ENCODE results near the gene PDE8A. TPM values are rescaled to one million over a fixed set of nuclear protein-coding genes. Genes with fewer than 3 reads are reported as not detected.

Gene PDE8A
- total and polyA plus RNA-seq, 2 of the 4 experiments (the other 2 are of a cell fraction): 32.4 to 35.9 TPM

- no peak overlapping the region for H2AK9ac ChIP-seq (replicated peaks; ENCODE audit: low read depth, low read length, poor library complexity)
- ATAC-seq (ENCODE audit: low read depth): no peak
Measured at GRCh38 chr15:84990507-84990906, 8.9 kb downstream of the PDE8A start.

More at GRCh38 chr15:84990507-84990906, 8.9 kb downstream of the PDE8A start:
- H3K56ac ChIP-seq (ENCODE audit: extremely low read depth, insufficient read depth, low read length): no peak overlapping the region
- no peak overlapping the region for H3K27ac ChIP-seq (ENCODE audit: insufficient read depth, low read length)
- H2BK15ac ChIP-seq (ENCODE audit: low read depth, low read length): no peak overlapping the region
- intact Hi-C loops (cut with micrococcal nuclease): loop anchor here (5.0 kb wide), 1 partner anchor 37 kb away; no protein-coding TSS in a partner anchor
- DNase-seq: no peak
- H2AFZ ChIP-seq (replicated peaks; ENCODE audit: low read length, poor library complexity): no peak overlapping the region
- dilution Hi-C loops (cut with HindIII; ENCODE audit: low sequenced_read_pairs, unreplicated experiment): no loop called here
- no peak overlapping the region for H3K4ac ChIP-seq (ENCODE audit: low read depth, low read length)
- H3K27me3 ChIP-seq (ENCODE audit: control insufficient read depth, insufficient read depth, low read length): no peaks in the 10 kb centered on the region
- no peak overlapping the region for H4K91ac ChIP-seq (ENCODE audit: insufficient read depth, low read depth, low read length)
- H2BK20ac ChIP-seq (ENCODE audit: low read depth, low read length): no peak overlapping the region
- no peak overlapping the region for H3K18ac ChIP-seq (ENCODE audit: low read depth, low read length)
- H3K9ac ChIP-seq (ENCODE audit: low read depth, low read length): no peak overlapping the region
- WGBS, 2 experiments (ENCODE audit: extremely low coverage in 2 of 2, insufficient read length in 1 of 2): no CpG with 5 or more reads among the region's 1 CpG
- H3K14ac ChIP-seq (replicated peaks; ENCODE audit: low read depth, low read length): no peak overlapping the region
- no peak overlapping the region for H4K8ac ChIP-seq (ENCODE audit: low read depth in 2 of 2, low read length in 2 of 2)
- H4K20me1 ChIP-seq (ENCODE audit: insufficient read depth, low read length): peaks cover 73% of the 10 kb centered on the region
- H3K4me3 ChIP-seq (ENCODE audit: insufficient read depth, low read depth, low read length): no peak overlapping the region
- H2BK120ac ChIP-seq (ENCODE audit: low read depth, low read length): no peak overlapping the region
- H3K9me3 ChIP-seq (ENCODE audit: control insufficient read depth, insufficient read depth, low read length): no peaks in the 10 kb centered on the region
- no peak overlapping the region for H4K5ac ChIP-seq (ENCODE audit: low read depth, low read length)
- in situ Hi-C loops (cut with MboI; ENCODE audit: low sequenced_read_pairs): no loop called here
- ChIA-PET POLR2A (ENCODE audit: unreplicated experiment) (no interaction called here), CTCF (no interaction called here)
- H2BK5ac ChIP-seq (ENCODE audit: low read depth, low read length, poor library complexity, severe bottlenecking): no peak overlapping the region
- no peak overlapping the region for H2AK5ac ChIP-seq (ENCODE audit: low read depth, low read length)
- no peak overlapping the region for H3K23ac ChIP-seq (ENCODE audit: low read depth, low read length)
- no peak for TF ChIP-seq CEBPB (IDR thresholded peaks at IDR 0.05; ENCODE audit: low read depth, low read length)
- TF ChIP-seq MXI1 (IDR thresholded peaks at IDR 0.05; ENCODE audit: borderline replicate concordance, low read depth, low read length): no peak
- TF ChIP-seq CTCF (conservative IDR thresholded peaks at IDR 0.05; ENCODE audit: low read depth, low read length): no peak
- TF ChIP-seq RFX5 (IDR thresholded peaks at IDR 0.05; ENCODE audit: low read depth, low read length): no peak
- TF ChIP-seq ELK1 (IDR thresholded peaks at IDR 0.05; ENCODE audit: borderline replicate concordance, low read depth, low read length): no peak
- TF ChIP-seq MAFK (IDR thresholded peaks at IDR 0.05; ENCODE audit: low read depth, low read length): no peak
- no peak for TF ChIP-seq FOS (IDR thresholded peaks at IDR 0.05; ENCODE audit: low read depth, low read length)
- no peak for TF ChIP-seq CHD1 (IDR thresholded peaks at IDR 0.05; ENCODE audit: low read depth, low read length)
- no peak for TF ChIP-seq POLR2A (IDR thresholded peaks at IDR 0.05; ENCODE audit: low read depth, low read length)
- no peak for TF ChIP-seq RCOR1 (IDR thresholded peaks at IDR 0.05; ENCODE audit: insufficient replicate concordance, low read length)
- no peak for TF ChIP-seq RAD21 (IDR thresholded peaks at IDR 0.05; ENCODE audit: low read length)
- no peak for TF ChIP-seq USF2 (IDR thresholded peaks at IDR 0.05; ENCODE audit: low read depth, low read length)
- TF ChIP-seq MAZ (IDR thresholded peaks at IDR 0.05; ENCODE audit: borderline replicate concordance, low read depth, low read length): no peak
- TF ChIP-seq BHLHE40 (IDR thresholded peaks at IDR 0.05; ENCODE audit: low read depth, low read length): no peak
- TF ChIP-seq NFE2L2 (IDR thresholded peaks at IDR 0.05; ENCODE audit: low read depth, low read length): no peak
- no peak for TF ChIP-seq SMC3 (IDR thresholded peaks at IDR 0.05; ENCODE audit: low read depth, low read length)
- H3K79me1 ChIP-seq (ENCODE audit: low read depth in 1 of 2, low read length in 2 of 2): peaks cover 15 to 87% of the 10 kb centered on the region in 2 experiments
- no TSS peak for BruUV-seq (replicated peaks)
- H3K9me1 ChIP-seq (ENCODE audit: insufficient read depth, low read length): peaks cover 7% of the 10 kb centered on the region
- peaks cover 6% of the 10 kb centered on the region for H3K4me1 ChIP-seq (ENCODE audit: control insufficient read depth, insufficient read depth, low read length)
- no peaks in the 10 kb centered on the region for H3K36me3 ChIP-seq (ENCODE audit: control insufficient read depth, insufficient read depth, low read length)
- H3K4me2 ChIP-seq (ENCODE audit: low read depth, low read length): no peak overlapping the region
